GM12891 (cell line): ENCODE measurements around the gene FUZ.

ENCODE experiments used
- PAX5 ChIP-seq: IDR thresholded peaks from 2 replicates; pipeline ENCODE4 v1.6.1; 2011; ENCODE audit warnings: low read length, moderate library complexity, mild to moderate bottlenecking; ENCODE audit not compliant: insufficient read depth, severe bottlenecking
- POLR2A ChIP-seq: IDR thresholded peaks from 2 replicates; pipeline ENCODE4 v1.6.1; 2011; ENCODE audit warnings: low read depth, low read length, control low read depth
- POLR2AphosphoS5 ChIP-seq: IDR thresholded peaks from 2 replicates; pipeline ENCODE4 v1.6.1; 2011; ENCODE audit warnings: low read depth, low read length, control low read depth
- POU2F2 ChIP-seq: IDR thresholded peaks from 2 replicates; pipeline ENCODE4 v1.6.1; 2011; ENCODE audit warnings: low read depth, mild to moderate bottlenecking, control low read depth, low read length, moderate library complexity
- TAF1 ChIP-seq: IDR thresholded peaks from 2 replicates; pipeline ENCODE4 v1.6.1; 2011; ENCODE audit warnings: low read depth, low read length, control low read depth

DNA sequence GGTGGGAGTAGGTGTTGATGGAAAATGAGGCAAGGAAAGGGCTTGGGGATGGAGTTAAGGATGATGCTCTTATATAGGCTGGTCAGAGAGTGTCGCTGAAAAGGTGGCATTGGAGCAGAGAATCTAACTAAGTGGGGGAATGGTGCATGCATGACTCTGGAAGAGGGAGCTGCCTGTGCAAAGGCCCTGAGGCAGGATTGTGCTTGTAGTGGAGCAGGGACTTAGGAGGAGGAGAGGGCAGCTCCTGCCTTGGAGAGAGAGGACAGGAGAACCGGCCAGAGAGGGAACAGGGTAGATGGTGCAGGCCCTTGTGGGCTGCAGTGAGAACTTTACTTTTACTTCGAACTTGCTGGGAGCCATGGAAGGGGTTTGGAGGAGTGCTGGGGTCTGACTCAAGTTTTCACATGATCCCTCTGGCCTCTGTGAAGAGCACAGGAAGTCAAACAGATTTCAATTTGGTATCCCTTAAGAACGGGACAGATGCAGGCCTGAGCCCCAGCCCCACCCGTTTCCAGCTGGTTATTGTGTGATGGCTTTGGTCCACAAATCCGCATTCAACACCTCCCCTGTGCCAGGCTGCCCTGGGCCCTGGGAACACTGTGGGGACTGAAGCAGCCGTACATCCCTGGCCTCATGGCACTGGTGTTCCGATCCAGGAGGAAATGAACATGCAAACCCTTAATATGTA, 39.3 kb downstream of the FUZ start:
- no peak for TF ChIP-seq POLR2A
- no peak for TF ChIP-seq POLR2AphosphoS5
- no peak for TF ChIP-seq TAF1
- TF ChIP-seq PAX5: no peak
- no peak for TF ChIP-seq POU2F2
